PC-3 (cell line): ENCODE data around the gene LRP1B. TPM values are rescaled to one million over a fixed set of nuclear protein-coding genes. Genes with fewer than 3 reads are reported as not detected.
A peak's percentile ranks its signal among the peaks of the same experiment; 100 is the strongest.

Source experiments
- ATAC-seq: fragments of 200-7000 bp; cut with Tn5 transposase; 2 replicates; pipeline ENCODE4 v1.9.1; 2020; ENCODE audit warnings: mild to moderate bottlenecking, moderate library complexity
- BruUV-seq: library from RNA; stranded (reverse); fragments of 400-500 nt; replicated peaks from 2 replicates; lab custom pipeline; 2021; lab: Mats Ljungman, UMichigan
- CTCF ChIA-PET: fragments of 300-600 bp; sonication (Branson Sonifier 250); formaldehyde crosslinking; loops from one replicate; lab custom pipeline; 2022; ENCODE audit warnings: antibody characterized with exemption; lab: Charles Lee
- POLR2A ChIA-PET: fragments of 300-600 bp; sonication (Branson Sonifier 250); formaldehyde crosslinking; loops from one replicate; lab custom pipeline; 2022; ENCODE audit warnings: antibody characterized with exemption; ENCODE audit not compliant: unreplicated experiment; lab: Charles Lee
- DNase-seq: peaks from one replicate; pipeline ENCODE4 v3.0.0-alpha.2; 2015
- H2AFZ ChIP-seq: fragments of 300-600 bp; sonication (generic); 2 replicates; pipeline ENCODE4 v1.6.0; 2016; ENCODE audit warnings: antibody characterized with exemption, low read length
- H3F3A ChIP-seq: fragments of 300-600 bp; sonication (generic); one replicate; pipeline ENCODE4 v1.6.0; 2017; ENCODE audit warnings: antibody characterized with exemption, low read length, control low read depth, mild to moderate bottlenecking; ENCODE audit not compliant: unreplicated experiment
- H3K27ac ChIP-seq: fragments of 300-600 bp; sonication (generic); 2 replicates; pipeline ENCODE4 v1.5.1; 2016; ENCODE audit warnings: mild to moderate bottlenecking, low read length
- H3K27me3 ChIP-seq: fragments of 300-600 bp; sonication (generic); 2 replicates; pipeline ENCODE4 v1.6.1; 2016; ENCODE audit warnings: low read length, mixed read lengths
- H3K36me3 ChIP-seq: fragments of 300-600 bp; sonication (generic); 2 replicates; pipeline ENCODE4 v1.6.1; 2016; ENCODE audit warnings: low read depth, mixed run types, low read length, mixed read lengths
- H3K4me1 ChIP-seq: fragments of 300-600 bp; sonication (generic); 2 replicates; pipeline ENCODE4 v1.5.1; 2016; ENCODE audit warnings: low read length; ENCODE audit not compliant: insufficient read depth
- H3K4me2 ChIP-seq: fragments of 300-600 bp; sonication (generic); 2 replicates; pipeline ENCODE4 v1.6.0; 2016; ENCODE audit warnings: low read length
- H3K4me3 ChIP-seq: fragments of 300-600 bp; sonication (generic); 2 replicates; pipeline ENCODE4 v1.5.1; 2016; ENCODE audit warnings: mild to moderate bottlenecking, low read length, mixed read lengths
- H3K79me2 ChIP-seq: fragments of 300-600 bp; sonication (generic); 2 replicates; pipeline ENCODE4 v1.6.1; 2017; ENCODE audit warnings: low read length, mixed read lengths
- H3K9ac ChIP-seq: fragments of 300-600 bp; sonication (generic); 2 replicates; pipeline ENCODE4 v1.6.0; 2016; ENCODE audit warnings: mild to moderate bottlenecking, low read length
- H3K9me2 ChIP-seq: fragments of 300-600 bp; sonication (generic); replicated peaks from 2 replicates; pipeline ENCODE4 v1.6.1; 2016; ENCODE audit warnings: mixed run types, low read length, mixed read lengths
- H3K9me3 ChIP-seq: fragments of 300-600 bp; sonication (generic); 2 replicates; pipeline ENCODE4 v1.6.1; 2016; ENCODE audit warnings: low read length, mixed read lengths
- H4K20me1 ChIP-seq: fragments of 300-600 bp; sonication (generic); 2 replicates; pipeline ENCODE4 v1.6.1; 2016; ENCODE audit warnings: low read length, mixed read lengths
- CTCF ChIP-seq: fragments of 300-600 bp; sonication (generic); conservative IDR thresholded peaks from 2 replicates; pipeline ENCODE4 v1.5.1; 2017; ENCODE audit warnings: antibody characterized with exemption, low read depth, mild to moderate bottlenecking, low read length
- EZH2 ChIP-seq: fragments of 300-600 bp; sonication (generic); IDR thresholded peaks from one replicate; pipeline ENCODE4 v1.6.1; 2017; ENCODE audit warnings: antibody characterized with exemption, mild to moderate bottlenecking, low read length; ENCODE audit not compliant: unreplicated experiment
- EZH2phosphoT487 ChIP-seq: fragments of 300-600 bp; sonication (generic); IDR thresholded peaks from 2 replicates; pipeline ENCODE4 v1.6.1; 2018; ENCODE audit warnings: mild to moderate bottlenecking, antibody characterized with exemption, low read length, borderline replicate concordance
- intact Hi-C: fragments of 100-400 bp; cut with micrococcal nuclease; formaldehyde crosslinking; loops from 2 replicates; pipeline ENCODE4 v1.9.0; 2023
- total RNA-seq: library from RNA; depleted of rRNA; stranded (reverse); fragments of >200 nt; gene quantifications from 2 replicates; pipeline ENCODE4 v1.2.3, GENCODE V29; 2014

Gene LRP1B
- total RNA-seq, 1 experiment from 2014 or later = 0.04 TPM

GRCh38 chr2:140882671-140883620, 1247.9 kb downstream of the LRP1B start:
- intact Hi-C loops = no loop called here
- Histone ChIP-seq H3K27ac (no peak overlapping the region), H2AFZ (no peak overlapping the region), H3F3A (no peaks in the 10 kb centered on the region), H3K4me2 (no peak overlapping the region), H3K79me2 (no peaks in the 10 kb centered on the region), H3K9me2 (no peaks in the 10 kb centered on the region), H3K4me1 (no peaks in the 10 kb centered on the region), H4K20me1 (no peaks in the 10 kb centered on the region), H3K36me3 (no peaks in the 10 kb centered on the region), H3K9me3 (peaks cover under 1% of the 10 kb centered on the region; the same call in 1 of the 2 replicates), H3K27me3 (no peaks in the 10 kb centered on the region), H3K4me3 (no peak overlapping the region), H3K9ac (no peak overlapping the region)
- ChIA-PET POLR2A (no interaction called here), CTCF (no interaction called here)
- TF ChIP-seq CTCF (no peak), EZH2 (no peak), EZH2phosphoT487 (no peak)
- DNase-seq (no peak), ATAC-seq (no peak)
- BruUV-seq = no TSS peak

DNA sequence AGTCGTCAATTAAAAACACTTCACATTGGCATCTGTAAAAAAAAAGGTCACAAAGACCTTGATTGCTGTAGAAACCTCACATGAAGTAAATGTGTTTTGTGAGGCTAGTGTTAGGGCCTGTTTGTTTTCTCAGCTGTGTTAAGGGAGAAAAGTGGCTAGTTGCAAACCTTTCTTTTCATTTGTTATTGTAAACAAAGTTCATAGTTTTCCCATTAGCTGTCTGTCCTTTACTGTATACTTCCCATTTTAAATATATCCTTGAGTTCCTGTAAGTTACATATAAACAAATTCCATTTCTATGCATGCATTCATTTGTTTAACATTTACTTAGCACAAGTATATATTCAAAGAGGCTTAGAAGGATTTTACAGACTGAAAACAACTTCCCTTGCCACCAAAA, 1250.2 kb downstream of the LRP1B start:
- no peak; the same call in 1 of the 2 replicates for ATAC-seq
- Histone ChIP-seq H3K9me3 (peaks cover 5% of the 10 kb centered on the region; the same call in 1 of the 2 replicates), H2AFZ (no peak overlapping the region), H3K27ac (no peak overlapping the region), H3K4me2 (no peak overlapping the region), H4K20me1 (no peaks in the 10 kb centered on the region), H3K9me2 (no peaks in the 10 kb centered on the region), H3K4me3 (no peak overlapping the region), H3K79me2 (no peaks in the 10 kb centered on the region), H3K36me3 (0 out of 2 replicates have a peak, but pooled peaks cover under 1% of the 10 kb centered on the region), H3F3A (no peaks in the 10 kb centered on the region), H3K9ac (no peak overlapping the region), H3K27me3 (no peaks in the 10 kb centered on the region), H3K4me1 (no peaks in the 10 kb centered on the region)
- ChIA-PET POLR2A (no interaction called here), CTCF (interaction anchor here (0.8 kb wide), 1 partner anchor 1699 kb away, joined by 3 read pairs; no protein-coding TSS in a partner anchor)
- peak; percentile 11 for DNase-seq
- no TSS peak for BruUV-seq
- intact Hi-C loops = no loop called here
- TF ChIP-seq EZH2phosphoT487 = no peak
- TF ChIP-seq CTCF = no peak
- no peak for TF ChIP-seq EZH2
